ENCODE results near the gene KCNG2.

The KCNG2 gene

DNA sequence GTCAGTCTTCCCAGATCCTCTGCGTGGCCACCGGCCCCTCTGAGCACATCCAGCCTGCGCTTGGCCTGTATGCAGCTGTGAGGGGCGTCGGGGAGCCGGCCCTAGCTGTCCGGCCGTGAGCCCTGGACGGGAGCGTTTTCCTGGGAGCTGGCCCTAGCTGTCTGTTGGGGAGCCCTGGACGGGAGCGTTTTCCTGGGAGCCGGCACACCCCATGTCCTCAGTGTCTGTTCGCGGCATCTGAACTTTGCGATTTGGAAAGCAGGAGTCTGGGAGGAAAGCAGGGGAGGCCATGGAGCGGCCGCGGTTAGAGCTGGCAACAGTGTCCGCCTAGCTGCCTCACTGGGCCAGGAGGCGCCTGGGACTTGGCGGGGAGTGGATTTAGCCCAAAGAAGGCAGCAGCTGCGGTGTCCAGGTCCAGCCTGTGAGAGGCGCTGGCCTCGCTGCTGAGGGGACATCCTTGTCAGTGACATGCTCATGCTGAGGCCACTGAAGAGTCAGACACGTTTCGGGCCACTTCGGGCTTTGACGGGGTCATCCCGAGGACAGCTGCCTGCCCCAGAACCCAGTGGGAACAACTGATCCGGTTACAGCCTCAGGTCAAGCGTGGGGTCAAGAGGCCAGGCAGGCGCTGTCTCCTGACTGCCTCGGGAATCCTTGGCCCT lies 75.8 kb downstream of the KCNG2 start:
- no peaks in the 10 kb centered on the region for H4K20me1 ChIP-seq (ENCODE audit: insufficient read depth)
- no peaks in the 10 kb centered on the region for H3K4me1 ChIP-seq (ENCODE audit: low read depth, poor library complexity, severe bottlenecking)
- H3K9ac ChIP-seq = no peak overlapping the region
- TF ChIP-seq, protein P1, sequence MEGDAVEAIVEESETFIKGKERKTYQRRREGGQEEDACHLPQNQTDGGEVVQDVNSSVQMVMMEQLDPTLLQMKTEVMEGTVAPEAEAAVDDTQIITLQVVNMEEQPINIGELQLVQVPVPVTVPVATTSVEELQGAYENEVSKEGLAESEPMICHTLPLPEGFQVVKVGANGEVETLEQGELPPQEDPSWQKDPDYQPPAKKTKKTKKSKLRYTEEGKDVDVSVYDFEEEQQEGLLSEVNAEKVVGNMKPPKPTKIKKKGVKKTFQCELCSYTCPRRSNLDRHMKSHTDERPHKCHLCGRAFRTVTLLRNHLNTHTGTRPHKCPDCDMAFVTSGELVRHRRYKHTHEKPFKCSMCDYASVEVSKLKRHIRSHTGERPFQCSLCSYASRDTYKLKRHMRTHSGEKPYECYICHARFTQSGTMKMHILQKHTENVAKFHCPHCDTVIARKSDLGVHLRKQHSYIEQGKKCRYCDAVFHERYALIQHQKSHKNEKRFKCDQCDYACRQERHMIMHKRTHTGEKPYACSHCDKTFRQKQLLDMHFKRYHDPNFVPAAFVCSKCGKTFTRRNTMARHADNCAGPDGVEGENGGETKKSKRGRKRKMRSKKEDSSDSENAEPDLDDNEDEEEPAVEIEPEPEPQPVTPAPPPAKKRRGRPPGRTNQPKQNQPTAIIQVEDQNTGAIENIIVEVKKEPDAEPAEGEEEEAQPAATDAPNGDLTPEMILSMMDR (conservative IDR thresholded peaks at IDR 0.05; ENCODE audit: low read depth, low read length) = no peak
- H2AFZ ChIP-seq (ENCODE audit: low read depth) = no peak overlapping the region
- H3K4me2 ChIP-seq = no peak overlapping the region
- no peak overlapping the region for H3K27ac ChIP-seq
- H3K36me3 ChIP-seq (ENCODE audit: insufficient read depth) = no peaks in the 10 kb centered on the region
- no peak overlapping the region for H3K4me3 ChIP-seq (IDR thresholded peaks at IDR 0.05; ENCODE audit: insufficient read depth, low read depth, low read length)
- H3K79me2 ChIP-seq (ENCODE audit: insufficient read depth, low read depth) = no peaks in the 10 kb centered on the region
- peaks cover 38% of the 10 kb centered on the region for H3K27me3 ChIP-seq (ENCODE audit: insufficient read depth, low read depth)

DNA sequence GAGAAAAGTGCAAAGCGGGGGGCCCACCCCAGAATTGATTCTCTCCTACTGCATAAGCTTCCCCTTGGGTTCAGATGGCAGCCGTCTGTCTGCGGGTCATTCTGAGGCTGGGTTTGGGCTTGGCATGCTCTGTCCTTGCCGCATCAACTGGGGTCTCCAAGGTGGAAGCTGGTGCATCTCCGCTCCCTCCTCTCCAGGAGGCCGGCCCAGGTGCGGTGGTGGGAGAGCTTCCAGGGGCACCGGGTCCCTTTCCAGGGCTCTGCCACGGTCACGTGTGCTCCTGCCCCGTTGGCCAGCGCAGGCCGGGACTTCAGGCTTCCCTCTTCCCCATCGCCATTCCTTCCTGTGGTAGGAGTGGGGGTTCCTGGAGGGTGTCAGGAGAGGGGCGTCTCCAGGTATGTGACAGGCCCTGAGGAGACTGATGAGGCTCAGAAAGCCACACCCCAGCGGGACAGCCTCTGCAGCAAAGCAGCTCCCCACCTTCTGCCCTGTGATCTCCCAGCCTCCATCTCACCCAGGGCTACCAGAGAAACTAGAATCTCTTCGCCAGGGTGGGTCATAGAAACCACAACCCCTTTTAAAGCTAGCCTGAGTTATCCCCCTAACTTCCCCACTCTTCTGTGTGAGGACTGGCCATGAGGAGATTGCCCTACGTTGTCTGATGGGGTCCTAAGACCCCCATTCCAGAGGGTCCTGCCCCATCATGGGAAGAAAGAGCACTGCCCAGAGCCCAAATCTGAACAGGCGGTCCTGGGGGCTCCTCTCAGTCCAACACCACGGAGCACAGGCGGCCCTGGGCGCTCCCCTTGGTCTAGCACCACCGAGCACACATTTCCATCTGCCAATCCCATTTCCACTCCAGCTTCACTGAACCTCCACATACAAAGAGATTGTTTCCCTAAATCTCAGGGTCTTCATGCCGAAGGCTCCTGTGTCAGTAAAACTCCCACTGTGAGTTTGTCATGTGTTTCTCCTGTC lies 77.1 kb downstream of the KCNG2 start:
- Histone ChIP-seq H3K9ac (no peak overlapping the region), H3K4me1 (ENCODE audit: low read depth, poor library complexity, severe bottlenecking) (no peaks in the 10 kb centered on the region), H3K36me3 (ENCODE audit: insufficient read depth) (no peaks in the 10 kb centered on the region), H3K4me2 (no peak overlapping the region), H2AFZ (ENCODE audit: low read depth) (no peak overlapping the region), H3K4me3 (IDR thresholded peaks at IDR 0.05; ENCODE audit: insufficient read depth, low read depth, low read length) (no peak overlapping the region), H4K20me1 (ENCODE audit: insufficient read depth) (no peaks in the 10 kb centered on the region), H3K27ac (no peak overlapping the region), H3K27me3 (ENCODE audit: insufficient read depth, low read depth) (peaks cover 30% of the 10 kb centered on the region), H3K79me2 (ENCODE audit: insufficient read depth, low read depth) (no peaks in the 10 kb centered on the region)
- TF ChIP-seq, protein P1 (conservative IDR thresholded peaks at IDR 0.05; ENCODE audit: low read depth, low read length) = no peak

DNA sequence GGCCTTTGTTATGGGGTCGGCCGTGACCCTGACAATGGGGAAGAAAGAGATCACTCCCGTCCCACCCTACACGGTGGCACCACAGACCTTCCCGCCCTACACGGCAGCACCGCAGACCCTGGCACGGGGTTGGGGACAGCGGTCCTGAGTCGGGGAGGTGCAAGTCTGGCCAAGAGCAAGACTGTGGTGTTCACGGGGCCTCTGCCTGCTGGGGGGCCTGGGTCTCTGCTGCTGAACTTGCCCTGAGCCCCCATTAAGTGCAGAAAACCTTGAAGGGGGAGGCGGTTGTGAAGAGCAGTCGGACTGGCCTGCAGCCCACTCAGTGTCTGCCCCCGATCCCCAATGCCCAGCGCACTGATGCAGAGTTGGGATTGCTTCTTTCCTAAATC lies 77.8 kb downstream of the KCNG2 start:
- H3K4me2 ChIP-seq = no peak overlapping the region
- no peaks in the 10 kb centered on the region for H3K36me3 ChIP-seq (ENCODE audit: insufficient read depth)
- no peaks in the 10 kb centered on the region for H3K4me1 ChIP-seq (ENCODE audit: low read depth, poor library complexity, severe bottlenecking)
- peaks cover 24% of the 10 kb centered on the region for H3K27me3 ChIP-seq (ENCODE audit: insufficient read depth, low read depth)
- H3K79me2 ChIP-seq (ENCODE audit: insufficient read depth, low read depth) = no peaks in the 10 kb centered on the region
- H3K4me3 ChIP-seq (IDR thresholded peaks at IDR 0.05; ENCODE audit: insufficient read depth, low read depth, low read length) = no peak overlapping the region
- no peak overlapping the region for H3K9ac ChIP-seq
- no peak overlapping the region for H3K27ac ChIP-seq
- H4K20me1 ChIP-seq (ENCODE audit: insufficient read depth) = no peaks in the 10 kb centered on the region
- H2AFZ ChIP-seq (ENCODE audit: low read depth) = no peak overlapping the region
- TF ChIP-seq, protein P1 (conservative IDR thresholded peaks at IDR 0.05; ENCODE audit: low read depth, low read length) = no peak

DNA sequence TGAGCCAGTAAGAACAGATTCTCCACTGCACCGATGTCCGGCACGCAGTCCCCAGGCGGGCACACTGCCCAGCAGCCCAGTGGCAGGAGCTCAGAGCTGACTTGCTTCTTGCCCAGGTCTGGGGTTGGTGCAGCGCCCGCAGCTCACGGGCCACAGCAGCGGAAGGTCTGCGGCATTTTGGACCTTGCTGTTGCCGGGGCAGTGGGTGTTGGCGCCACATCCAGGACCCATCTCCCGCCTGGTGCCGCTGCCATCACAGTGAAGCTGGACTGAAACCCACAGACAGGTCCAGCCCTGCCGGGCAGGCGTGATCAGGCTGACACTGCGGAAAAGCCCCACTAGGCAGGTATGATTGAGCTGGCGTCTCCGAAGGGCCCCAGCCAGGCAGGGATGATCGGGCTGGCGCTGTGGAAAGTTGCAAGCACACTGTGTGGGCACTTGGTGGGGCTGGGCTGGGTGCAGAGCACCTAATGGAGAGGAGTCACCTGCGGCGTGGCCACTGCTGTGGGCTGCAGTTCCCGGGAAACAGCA lies 78.3 kb downstream of the KCNG2 start:
- Histone ChIP-seq H3K36me3 (ENCODE audit: insufficient read depth) (no peaks in the 10 kb centered on the region), H2AFZ (ENCODE audit: low read depth) (no peak overlapping the region), H3K27ac (no peak overlapping the region), H3K79me2 (ENCODE audit: insufficient read depth, low read depth) (no peaks in the 10 kb centered on the region), H3K4me2 (no peak overlapping the region), H3K9ac (no peak overlapping the region), H3K4me1 (ENCODE audit: low read depth, poor library complexity, severe bottlenecking) (no peaks in the 10 kb centered on the region), H3K27me3 (ENCODE audit: insufficient read depth, low read depth) (peaks cover 24% of the 10 kb centered on the region), H4K20me1 (ENCODE audit: insufficient read depth) (no peaks in the 10 kb centered on the region), H3K4me3 (IDR thresholded peaks at IDR 0.05; ENCODE audit: insufficient read depth, low read depth, low read length) (no peak overlapping the region)
- TF ChIP-seq, protein P1 (conservative IDR thresholded peaks at IDR 0.05; ENCODE audit: low read depth, low read length) = no peak

Data from KMS-11 (cell line).